ENCODE measurements around the gene CIZ1.
"Not testable (repeated sequence)": the region's sequence is repeated elsewhere in the genome, so short reads cannot be mapped to it uniquely, and the experiment has no call there.

The CIZ1 gene

GRCh38 chr9:128145951-128146351 lies 45.4 kb downstream of the CIZ1 start:
- no peak for DNase-seq (ENCODE audit: low spot score)

GRCh38 chr9:128145536-128145935 lies 45.8 kb downstream of the CIZ1 start:
- no peak for DNase-seq (ENCODE audit: low spot score)

GRCh38 chr9:128144239-128145181 lies 46.9 kb downstream of the CIZ1 start:
- no peak for DNase-seq (ENCODE audit: low spot score)

- DNase-seq (ENCODE audit: low spot score) = no peak
Observed at GRCh38 chr9:128143525-128144238, 47.7 kb downstream of the CIZ1 start.

GRCh38 chr9:128142596-128142995 lies 48.8 kb downstream of the CIZ1 start:
- DNase-seq (ENCODE audit: low spot score) = no peak

- no peak for DNase-seq (ENCODE audit: low spot score)
Observed at GRCh38 chr9:128142061-128142460, 49.3 kb downstream of the CIZ1 start.

- DNase-seq (ENCODE audit: low spot score) = no peak
Observed at GRCh38 chr9:128141604-128142003, 49.8 kb downstream of the CIZ1 start.

- no peak for DNase-seq (ENCODE audit: low spot score)
Observed at GRCh38 chr9:128139621-128140020, 51.8 kb downstream of the CIZ1 start.

GRCh38 chr9:128138001-128138400 lies 53.4 kb downstream of the CIZ1 start:
- no peak for DNase-seq (ENCODE audit: low spot score)

GRCh38 chr9:128136816-128137793 lies 54.3 kb downstream of the CIZ1 start:
- DNase-seq (ENCODE audit: low spot score) = no peak

- DNase-seq (ENCODE audit: low spot score) = not testable (repeated sequence)
Observed at GRCh38 chr9:128135561-128135960, 55.8 kb downstream of the CIZ1 start.

- not testable (repeated sequence) for DNase-seq (ENCODE audit: low spot score)
Observed at GRCh38 chr9:128132139-128132538, 59.2 kb downstream of the CIZ1 start.

GRCh38 chr9:128131346-128131745 lies 60.0 kb downstream of the CIZ1 start:
- DNase-seq (ENCODE audit: low spot score) = not testable (repeated sequence)

- DNase-seq (ENCODE audit: low spot score) = not testable (repeated sequence)
Observed at GRCh38 chr9:128130651-128131050, 60.7 kb downstream of the CIZ1 start.

- DNase-seq (ENCODE audit: low spot score) = not testable (repeated sequence)
Observed at GRCh38 chr9:128129976-128130590, 61.3 kb downstream of the CIZ1 start.

GRCh38 chr9:128128836-128129590 lies 62.4 kb downstream of the CIZ1 start:
- DNase-seq (ENCODE audit: low spot score) = no peak

GRCh38 chr9:128127990-128128835 lies 63.2 kb downstream of the CIZ1 start:
- DNase-seq (ENCODE audit: low spot score) = peak; percentile 82

GRCh38 chr9:128127568-128127989 lies 63.8 kb downstream of the CIZ1 start, which contains the start of gene PTGES2:
TSS of gene PTGES2 (minus strand) at chr9:128127729. CDS start at chr9:128127717, 12 bp downstream.
- peak; percentile 80 for DNase-seq (ENCODE audit: low spot score)

GRCh38 chr9:128125580-128126354 lies 65.6 kb downstream of the CIZ1 start:
- DNase-seq (ENCODE audit: low spot score) = no peak
